ENCODE data around the gene MAP3K13.

Gene MAP3K13

DNA sequence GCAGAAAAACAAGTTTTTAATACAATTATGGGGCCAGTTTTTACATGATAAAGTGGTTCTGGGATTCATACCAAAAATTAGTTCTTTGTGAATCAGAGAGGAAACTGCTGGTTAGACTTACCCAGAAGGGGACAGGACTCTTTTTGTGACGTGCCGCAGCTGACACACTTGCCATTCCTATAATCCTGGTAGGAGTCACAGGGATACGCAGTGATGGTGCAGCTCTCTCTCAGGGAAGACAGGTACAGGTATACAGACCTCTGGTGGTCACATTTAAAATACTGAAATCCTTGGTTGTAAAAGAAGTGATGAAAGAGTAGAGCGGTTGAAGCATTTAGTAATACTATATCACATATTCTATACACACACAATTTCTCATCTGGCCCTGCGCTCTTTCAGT lies 156.1 kb downstream of the MAP3K13 start:
- no peak for DNase-seq

DNA sequence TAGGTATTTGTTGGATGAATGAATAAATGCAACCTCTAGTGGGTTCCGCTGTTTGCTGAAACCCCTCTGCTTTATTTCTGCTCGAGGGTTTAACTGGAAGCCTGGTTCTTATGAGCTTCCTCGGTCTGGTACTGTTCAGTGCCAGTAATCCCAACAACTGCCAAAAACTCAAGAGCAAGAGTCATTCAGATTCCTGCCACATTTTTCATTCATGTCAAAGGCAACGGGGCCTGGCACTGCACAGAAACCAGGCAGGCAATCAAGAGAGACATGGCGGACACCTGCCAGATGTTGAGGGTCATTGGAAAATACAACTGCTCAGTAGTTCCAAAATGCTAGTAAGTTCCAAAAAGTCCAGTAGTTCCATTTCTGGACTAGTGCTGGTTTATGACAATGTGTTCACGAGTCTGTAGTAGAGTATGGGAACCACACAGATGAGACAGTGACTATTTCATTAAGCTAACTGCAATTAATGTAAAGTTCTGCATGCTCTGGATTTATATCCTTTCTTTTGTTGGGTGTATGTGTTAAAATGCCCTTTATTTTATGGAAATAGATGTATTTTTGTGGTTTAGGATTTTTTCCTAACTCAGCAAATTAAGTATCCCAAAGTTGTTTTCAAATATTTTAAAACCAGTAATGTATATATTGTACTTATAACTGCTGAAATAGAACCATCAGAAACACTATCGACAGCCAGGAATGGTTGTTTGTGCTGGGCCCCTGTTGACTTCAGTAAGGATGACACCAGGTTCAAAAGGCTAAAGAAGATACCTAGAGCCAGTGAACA lies 158.6 kb downstream of the MAP3K13 start:
- DNase-seq: no peak

DNA sequence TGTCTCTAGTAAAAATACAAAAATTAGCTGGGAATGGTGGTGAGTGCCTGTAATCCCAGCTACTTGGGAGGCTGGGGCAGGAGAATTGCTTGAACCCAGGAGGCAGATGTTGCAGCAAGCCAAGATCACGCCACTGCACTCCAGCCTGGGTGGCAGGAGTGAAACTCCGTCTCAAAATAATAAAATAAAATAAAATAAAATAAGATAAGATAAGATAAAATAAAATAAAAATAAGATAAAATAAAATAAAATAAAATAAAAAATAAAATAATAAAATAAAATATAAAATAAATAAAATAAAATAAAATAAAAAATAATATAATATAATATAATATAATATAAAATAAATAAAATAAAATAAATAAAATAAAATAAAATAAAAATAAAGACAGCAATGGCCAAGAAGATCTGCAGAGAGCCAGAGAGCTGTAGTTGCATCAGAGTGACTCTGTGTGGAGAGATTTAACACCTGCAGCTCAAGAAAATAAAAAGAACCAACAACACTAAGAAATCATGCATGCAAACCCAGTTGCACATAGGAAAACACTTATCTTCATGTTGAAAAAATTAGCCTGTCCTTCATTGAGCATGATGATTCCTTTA lies 163.5 kb downstream of the MAP3K13 start:
- DNase-seq: no peak

DNA sequence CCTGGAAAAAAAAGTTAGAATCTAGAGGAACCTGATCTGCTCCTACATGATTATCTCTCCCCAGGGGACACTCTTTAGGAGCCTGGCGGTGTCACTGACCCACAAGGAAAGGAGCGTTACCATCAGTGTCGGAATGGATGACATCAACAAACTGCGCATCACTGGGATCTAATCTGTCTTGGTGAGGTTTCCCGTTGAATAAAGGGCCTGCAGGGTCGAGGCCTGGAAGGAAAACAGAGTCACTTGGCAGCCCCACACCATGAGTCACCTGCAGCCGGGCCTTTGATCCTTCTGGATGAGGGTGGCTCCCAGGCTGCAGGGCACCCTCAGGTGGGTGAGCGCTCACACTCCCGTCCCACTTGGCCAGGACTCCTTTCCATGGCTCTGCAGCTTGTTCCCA lies 164.4 kb downstream of the MAP3K13 start:
- DNase-seq: no peak

DNA sequence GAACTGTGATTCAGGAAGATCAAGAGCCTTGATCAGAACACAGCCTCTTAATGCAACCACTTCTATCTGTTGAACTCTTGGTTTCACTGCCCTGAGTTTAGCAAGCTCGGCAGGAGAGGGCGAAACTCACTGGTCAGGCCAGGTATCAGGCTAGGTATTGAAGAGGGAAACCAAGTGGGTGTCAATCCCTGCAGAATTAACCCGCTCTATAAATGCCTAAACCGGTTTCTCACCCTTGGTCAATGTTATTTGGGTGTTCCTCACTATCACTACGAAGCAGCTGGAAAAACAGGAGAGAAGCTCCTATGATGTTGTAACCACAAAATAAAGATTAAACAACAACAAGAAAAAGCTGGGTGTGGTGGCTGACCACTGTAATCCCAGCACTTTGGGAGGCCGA lies 165.6 kb downstream of the MAP3K13 start:
- no peak for DNase-seq

DNA sequence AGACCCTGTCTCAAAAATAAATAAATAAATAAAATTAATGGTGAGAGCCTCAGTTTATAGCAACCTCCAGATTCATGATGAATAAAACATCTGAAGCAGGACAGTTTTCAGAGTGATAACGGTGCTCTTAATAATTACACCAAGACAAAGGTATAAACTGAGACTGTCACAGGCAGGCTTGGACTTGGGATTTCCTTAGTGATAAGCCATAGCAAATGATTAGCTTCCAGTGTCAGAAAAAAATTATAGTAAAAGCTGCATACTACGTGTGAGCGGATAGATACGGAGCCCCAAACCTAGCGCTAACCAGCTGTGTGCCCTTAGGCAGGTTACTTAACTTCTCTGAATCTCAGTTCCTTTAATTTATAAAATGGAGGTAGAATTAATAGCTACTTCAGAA lies 167.9 kb downstream of the MAP3K13 start:
- DNase-seq: no peak

DNA sequence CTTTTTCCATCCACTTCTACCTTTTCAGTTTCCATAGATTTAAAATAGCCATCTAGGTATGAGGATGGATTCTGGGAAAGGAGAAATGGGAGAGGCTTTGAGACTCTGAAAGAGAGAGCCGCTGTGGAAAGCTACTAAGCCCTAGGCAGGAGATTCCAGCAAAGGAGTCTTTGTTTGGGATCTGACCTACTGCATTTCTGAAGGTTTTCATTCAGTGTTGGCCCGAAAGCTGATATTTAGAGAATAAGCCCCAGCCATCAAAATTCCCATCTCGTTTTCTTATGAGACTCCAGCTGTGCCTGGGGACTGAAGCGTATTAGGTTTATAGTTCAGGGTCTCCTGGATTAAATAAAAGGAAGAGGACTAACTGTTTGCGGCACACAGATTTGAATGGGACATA lies 170.0 kb downstream of the MAP3K13 start:
- DNase-seq: no peak

DNA sequence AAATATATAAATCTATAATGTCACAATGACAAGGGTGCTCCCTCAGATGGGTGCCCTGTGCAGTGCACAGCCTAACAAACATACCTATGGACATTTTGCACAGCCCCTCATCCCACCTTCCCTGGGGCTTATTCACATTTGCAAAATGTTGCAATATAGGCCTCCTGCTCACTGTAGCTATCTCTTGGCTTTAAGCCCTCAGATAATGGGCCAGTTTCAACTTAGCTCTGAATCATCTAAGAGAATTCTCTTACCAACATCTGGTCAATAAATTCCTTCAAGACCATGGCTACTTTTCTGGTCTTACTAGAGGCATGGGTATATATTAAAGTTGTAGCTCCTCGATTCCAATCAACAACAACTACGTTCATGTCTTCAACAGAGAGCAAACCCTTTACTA lies 171.6 kb downstream of the MAP3K13 start:
- DNase-seq: no peak

DNA sequence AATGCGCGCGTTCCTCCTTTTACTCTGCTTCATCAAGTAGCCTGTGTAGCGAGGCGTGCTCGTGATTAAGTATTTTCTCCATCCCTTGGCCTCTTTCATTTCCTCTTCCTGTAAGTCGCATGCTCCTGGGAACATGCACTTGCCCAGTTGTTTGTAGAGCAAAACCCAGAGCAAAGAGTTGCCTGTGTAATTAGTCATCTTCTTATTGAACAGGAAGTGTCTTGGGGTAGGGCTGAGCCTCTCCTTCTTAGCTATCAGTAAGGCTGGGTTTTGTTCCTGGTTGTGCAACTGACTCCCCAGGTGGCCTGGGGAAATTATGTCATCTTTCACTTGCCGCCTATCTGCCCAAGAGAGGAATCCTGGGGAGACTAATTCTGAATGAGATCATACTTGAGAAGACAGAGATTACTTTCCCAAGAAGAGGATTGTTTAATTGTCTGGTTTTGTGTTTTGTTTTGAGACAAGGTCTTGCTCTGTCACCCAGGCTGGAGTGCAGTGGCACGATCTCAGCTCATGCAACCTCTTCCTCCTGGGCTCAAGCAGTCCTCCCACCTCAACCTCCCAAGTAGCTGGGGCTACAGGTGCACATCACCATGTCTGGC lies 174.5 kb downstream of the MAP3K13 start:
- no peak for DNase-seq
